ENCODE data around the gene CRHR2.
A peak's percentile ranks its signal among the peaks of the same experiment; 100 is the strongest.
"Not testable (repeated sequence)": the region's sequence is repeated elsewhere in the genome, so short reads cannot be mapped to it uniquely, and the experiment has no call there.

The CRHR2 gene

DNA sequence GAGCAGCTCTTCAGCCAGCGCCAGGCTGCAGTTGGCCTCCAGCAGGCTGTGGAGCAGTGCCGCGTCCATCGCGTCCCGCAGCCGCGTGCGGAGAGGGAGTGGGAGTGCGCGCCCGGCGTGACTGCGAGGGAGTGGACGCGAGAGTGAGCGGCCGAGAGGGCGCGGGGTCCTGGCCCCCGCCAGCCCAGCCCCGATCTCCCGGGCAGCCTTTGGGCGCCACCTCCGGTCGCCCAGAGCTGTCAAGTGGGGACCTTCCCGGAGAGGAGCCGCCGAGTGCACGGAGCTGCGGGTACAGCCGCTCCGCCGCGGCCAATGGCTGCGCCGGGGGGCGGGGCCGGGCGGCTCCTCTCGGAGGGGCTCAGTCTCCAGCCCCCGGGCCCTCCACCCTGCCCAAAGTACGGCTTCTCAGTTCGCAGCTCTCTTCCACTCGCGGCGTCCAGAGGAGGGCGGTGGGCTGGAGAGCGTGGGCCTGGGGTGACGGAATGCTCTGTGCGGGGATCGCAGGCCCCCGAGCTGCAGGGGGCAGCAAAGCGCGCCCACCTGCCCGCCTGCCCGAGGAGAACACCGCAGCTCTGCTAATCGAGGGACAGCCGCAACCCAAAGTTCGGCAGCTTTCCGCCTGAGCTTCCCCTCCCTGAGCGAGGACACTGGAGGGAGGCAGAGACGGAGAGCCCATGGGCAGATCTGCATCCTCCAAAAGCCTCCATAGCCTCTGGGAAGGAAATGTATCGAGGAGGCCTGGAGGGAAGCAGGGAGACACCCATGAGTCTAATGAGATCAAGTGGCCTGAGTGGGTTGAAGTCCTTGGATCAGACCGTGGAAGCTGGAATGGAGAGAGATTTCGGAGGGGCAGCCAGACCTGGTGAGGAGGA lies at the start of gene CRHR2:
Gene CRHR2 (minus strand): TSS at position 245 of the 872 bp plus-strand sequence. CDS start 176 bp downstream, at position 69.
- peak in 4 of 10 donors; percentile 36 to 89 (median 83) for DNase-seq
- intact Hi-C loops (cut with DNase I) = no loop called here

DNA sequence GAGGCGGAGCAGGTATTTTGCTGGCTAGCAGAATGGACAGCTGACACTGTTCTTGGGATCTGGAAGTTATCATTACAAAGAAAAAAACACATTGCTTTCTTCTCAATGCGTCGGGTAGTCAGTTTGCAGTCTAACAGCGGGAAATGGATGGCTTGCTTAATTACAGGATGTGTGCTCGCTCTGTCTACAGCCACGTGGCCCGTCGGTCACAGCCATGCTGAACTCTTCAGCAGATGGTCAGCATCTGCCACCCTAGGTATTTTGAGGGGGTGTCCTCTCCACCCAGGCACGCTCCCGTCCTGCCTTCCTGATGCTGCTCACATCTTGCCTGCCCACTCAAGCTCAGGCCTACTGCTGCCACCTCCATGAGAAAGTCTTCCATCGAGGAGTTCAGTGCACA lies 49.3 kb upstream of the CRHR2 start:
- DNase-seq = peak in 2 of 10 donors; percentile 55 to 76
- intact Hi-C loops (cut with DNase I) = no loop called here

DNA sequence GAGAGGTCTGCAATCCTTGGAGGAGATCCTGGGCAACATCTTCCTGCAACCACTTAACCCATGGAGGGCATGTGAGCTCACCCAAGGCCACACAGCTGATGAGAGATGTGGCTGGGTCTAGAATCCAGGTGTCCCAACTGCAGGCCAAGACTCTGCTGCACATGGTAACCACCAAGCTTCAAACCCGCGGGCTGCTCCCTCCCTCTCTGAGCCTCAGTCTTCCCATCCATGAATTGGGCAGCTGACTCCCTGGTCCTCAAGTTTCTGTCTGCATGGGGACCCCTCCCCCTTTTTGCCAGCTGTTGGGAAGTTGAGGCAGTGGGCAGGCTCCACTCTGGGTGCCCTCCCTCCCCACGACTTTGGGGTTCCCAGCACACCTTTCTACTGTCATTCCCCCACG lies 48.7 kb upstream of the CRHR2 start:
- intact Hi-C loops (cut with DNase I) = no loop called here

DNA sequence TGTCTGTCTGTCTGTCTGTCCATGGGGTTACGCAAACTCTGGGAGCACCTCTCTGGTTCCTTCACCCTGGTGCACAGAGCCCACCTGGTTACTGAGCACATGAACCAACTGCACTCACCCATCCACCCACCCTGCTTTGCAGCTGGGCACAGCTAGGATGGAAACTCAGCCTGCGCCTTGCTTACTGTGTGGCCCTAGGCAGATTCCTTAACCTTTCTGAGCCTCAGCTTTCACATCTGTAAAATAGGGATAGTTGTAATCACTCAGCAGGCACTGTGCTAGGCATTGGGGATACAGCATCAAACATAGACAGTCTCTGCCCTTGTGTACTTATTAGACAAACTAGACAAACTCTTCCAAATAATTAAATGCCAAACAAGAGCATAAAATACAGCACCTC lies 47.8 kb upstream of the CRHR2 start:
- DNase-seq = peak in 2 of 10 donors; percentile 38 to 58
- intact Hi-C loops (cut with DNase I) = no loop called here

More for the DNA sequence above, 48.7 kb upstream of the CRHR2 start:
- peak in 2 of 10 donors; percentile 22 to 59 for DNase-seq

DNA sequence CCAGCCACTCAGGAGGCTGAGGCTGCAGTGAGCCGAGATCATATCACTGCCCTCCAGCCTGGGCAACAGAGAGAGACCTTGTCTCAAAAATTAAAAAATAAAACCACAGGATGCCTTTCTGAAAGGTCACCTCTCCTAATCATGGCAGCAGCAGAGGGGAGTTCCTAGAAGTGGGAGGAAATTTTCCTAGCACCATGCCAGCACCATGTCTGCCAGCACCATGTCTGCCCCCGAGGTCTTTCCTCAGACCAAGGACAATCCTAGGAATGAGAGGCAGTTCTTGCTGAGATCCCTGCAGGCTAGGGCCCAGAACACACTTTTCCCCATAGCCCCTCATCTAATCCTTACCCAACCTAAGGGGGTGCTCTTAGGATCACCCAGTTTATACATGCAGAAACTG lies 47.4 kb upstream of the CRHR2 start:
- intact Hi-C loops (cut with DNase I) = no loop called here
- DNase-seq = peak in 2 of 10 donors; percentile 29 to 41

DNA sequence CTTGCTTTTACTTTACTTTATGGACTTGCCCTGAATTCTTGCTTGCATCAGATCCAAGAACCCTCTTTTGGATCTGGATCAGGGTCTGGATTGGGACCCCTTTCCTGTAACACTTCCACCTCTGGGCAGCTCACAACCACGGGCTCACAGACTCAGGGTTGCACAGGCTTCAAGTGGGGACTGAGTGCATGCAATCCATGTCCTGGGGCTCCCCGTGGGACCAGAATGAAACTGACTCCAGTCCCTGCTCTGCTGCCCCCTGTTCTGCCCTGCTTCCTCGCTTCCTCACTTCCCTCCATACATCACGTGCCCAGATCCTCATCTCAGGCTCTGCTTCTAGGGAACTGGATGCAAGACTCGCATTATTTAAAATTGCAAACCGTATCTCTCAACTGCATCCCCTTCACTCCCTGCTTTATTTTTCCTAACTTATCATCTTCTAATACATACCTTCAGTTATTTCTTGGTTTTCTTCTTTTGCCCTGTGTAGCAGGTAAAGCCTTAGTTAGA lies 46.4 kb upstream of the CRHR2 start:
- intact Hi-C loops (cut with DNase I) = no loop called here
- DNase-seq = peak in 2 of 10 donors; percentile 29 to 61

DNA sequence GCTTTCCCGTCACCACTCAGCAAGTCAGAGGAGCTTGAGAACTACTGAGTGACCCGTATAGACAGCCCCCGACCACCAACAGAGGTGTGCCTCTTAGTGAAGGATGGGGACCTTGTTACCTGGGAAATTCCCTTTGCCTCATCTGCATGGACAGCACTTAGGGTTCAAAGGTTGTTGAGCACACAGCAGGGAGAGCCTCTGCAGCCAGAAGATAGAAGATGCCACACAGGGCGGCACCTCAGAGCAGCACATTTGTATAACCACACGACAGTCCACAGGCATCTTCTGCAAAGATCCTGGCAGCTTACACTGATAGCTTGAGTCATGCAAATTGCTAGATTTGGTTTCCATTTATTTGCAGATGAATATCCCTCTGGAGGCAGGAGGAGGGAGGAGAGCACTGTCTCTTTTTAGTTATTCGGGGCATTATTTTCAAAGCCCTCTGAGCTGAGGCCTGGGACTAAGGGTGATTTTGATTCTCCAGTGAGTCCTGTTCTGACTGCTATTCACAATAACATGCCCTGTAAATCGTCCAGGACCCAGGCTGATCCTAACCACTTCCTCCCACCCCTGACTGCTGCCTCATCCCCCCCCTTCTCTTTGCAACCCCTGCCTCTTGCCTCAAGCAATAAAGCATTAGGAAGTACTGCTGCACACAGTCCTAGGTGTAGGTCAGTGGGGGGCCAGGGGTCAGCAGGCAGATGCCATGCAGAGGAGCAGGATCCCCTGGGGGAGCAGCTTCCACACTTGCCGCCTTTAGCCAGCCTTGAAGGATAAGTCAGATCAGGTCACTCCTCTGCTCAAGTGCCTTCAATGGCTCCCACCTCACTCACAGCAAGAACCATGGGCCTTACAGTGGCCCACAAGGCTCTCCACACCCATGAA lies 45.0 kb upstream of the CRHR2 start:
- DNase-seq = peak in 2 of 10 donors; percentile 33 to 58
- intact Hi-C loops (cut with DNase I) = no loop called here

DNA sequence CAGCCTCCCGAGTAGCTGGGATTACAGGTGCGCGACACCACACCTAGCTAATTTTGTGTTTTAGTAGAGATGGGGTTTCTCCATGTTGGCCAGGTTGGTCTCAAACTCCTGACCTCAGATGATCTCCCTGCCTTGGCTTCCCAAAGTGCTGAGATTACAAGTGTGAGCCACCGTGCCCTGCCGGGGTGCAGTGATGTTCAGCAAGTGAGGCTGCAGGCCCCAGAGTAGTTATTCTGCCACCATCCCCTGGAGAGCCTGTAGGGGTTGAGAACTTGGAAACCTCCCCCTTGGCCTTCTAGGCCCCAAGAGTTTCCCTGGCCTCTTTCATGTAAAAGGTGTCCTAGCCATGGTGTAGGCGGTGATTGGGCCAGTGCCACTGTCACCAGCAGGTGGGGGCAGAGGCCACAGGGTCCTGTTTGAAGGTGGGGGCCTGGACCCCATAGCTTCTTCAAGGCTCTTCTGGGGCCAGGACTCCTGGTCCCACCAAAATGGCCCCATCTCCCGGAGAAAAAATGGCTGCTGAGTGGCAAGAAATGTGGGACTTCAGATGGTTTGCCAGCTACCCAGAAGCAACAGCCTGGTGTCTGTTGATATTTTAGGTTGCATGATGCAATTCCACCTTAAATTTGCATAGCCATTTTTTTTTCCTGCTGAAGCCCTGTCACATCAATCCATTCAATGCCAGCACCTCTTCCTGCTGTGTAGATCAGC lies 44.2 kb upstream of the CRHR2 start:
- intact Hi-C loops (cut with DNase I) = no loop called here

DNA sequence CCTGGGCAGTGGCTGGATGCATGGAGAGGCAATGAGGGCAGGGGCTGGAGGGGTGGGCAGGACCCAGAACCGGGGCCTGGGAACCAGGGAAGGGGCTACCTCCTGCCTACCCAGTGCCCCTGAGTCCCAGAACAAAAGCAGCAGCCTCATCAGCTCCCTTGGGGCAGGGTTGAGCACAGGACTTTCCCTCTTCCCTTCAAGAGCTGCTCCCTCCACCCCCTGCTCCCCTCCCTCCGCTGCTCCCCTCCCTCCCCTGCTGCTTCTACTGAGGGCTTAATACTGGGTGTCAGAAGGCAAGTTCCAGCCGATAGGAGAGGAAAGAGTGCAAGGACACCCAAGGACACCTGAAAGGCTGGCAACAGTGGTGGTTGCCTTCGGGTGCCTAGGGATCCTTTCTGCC lies 41.5 kb upstream of the CRHR2 start:
- peak in 2 of 10 donors; percentile 20 to 36 for DNase-seq
- intact Hi-C loops (cut with DNase I) = no loop called here

More for the DNA sequence above, 44.2 kb upstream of the CRHR2 start:
- peak in 2 of 10 donors; percentile 52 to 78 for DNase-seq

DNA sequence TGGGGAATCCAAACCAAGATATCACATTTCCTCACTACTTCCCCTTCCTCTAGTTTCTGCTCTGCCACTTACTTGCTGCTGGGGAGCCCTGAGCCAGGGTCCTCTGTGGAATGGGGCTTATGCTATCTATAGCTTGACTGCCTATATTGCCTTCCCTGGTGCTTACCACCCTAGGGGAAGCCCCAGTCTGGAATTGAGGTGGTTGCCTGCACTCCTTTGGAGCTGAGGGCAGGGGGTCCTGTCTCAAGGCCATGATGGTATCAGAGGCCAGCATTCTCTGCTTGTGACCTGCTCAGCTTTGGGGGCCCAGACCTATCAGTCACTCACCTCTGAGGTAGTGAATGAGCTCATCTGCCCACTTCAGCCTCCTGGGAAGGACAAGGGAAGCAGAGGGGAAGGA lies 40.4 kb upstream of the CRHR2 start:
- peak in 2 of 10 donors; percentile 11 to 59 for DNase-seq
- intact Hi-C loops (cut with DNase I) = no loop called here

DNA sequence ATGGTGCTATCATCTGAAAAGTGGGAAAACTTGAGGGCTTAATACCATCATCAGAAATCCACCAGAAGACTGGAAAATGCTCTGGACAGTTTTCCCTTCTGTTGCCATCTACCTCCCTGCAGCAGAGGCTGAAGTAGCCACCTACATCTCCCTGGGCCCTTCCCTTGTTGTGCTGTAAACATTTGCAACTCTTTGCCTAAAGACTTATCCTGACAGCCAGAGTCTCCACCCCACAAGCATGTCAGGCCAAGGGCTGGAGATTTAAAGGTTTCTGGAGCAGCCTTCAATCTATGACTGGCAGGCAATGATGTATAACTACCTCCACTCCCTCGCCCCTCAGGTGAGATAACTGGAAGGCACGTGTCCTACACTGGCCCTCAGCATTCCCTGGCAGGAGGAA lies 39.9 kb upstream of the CRHR2 start:
- peak in 2 of 10 donors; percentile 6 to 28 for DNase-seq
- intact Hi-C loops (cut with DNase I) = no loop called here

DNA sequence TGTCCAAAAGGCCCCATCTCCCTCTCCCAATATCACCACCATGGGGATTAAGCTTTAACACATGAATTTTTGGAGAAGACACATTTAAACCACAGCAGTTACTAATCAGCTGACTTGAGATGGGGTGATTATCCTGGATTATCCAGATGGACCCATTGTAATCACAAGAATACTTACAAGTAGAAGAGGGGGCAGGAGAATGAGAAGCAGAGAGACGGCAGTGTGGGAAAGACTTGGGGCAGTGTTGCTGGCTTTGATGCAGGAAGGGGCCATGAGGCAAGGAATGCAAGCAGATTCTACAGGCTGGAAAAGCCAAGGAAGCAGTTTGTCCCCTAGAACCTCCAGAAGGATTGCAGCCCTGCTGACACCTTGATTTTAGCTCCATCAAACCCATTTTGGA lies 39.0 kb upstream of the CRHR2 start:
- DNase-seq = peak in 1 of 10 donors; percentile 18
- intact Hi-C loops (cut with DNase I) = no loop called here

DNA sequence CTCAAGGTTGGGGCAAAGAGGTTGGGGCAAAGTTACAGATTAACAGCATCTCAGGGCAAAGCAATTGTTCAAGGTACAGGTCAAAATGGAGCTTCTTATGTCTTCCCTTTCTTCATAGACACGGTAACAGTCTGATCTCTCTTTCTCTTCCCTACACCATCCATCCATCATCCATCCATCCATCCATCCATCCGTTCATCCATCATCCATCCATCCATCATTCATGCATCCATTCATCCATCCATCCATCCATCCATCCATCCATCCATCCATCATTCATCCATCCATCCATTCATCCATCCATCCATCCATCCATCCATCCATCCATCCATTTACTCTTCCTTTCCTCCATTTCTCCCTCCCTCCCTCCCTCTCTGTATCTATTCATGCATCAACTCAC lies 37.2 kb upstream of the CRHR2 start:
- intact Hi-C loops (cut with DNase I); DNase-seq: not testable (repeated sequence)

DNA sequence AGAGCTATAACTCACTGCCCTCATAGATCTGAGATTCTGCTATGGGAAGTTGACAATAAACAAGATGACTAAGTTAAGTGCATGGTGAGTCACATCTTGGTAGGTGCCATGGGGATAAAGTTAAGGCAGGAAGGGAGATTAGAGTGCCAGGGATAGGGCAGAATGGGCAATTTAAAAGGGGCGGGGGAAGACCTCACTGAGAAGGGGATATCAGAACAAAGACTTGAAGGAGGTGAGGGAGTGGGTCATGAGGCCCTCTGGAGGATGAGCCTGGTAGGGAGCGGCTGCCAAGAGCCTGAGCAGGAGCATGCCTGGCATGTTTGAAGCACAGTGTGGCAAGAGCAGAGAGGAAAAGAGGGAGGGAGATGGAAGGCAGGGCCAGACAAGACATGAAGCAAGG lies 34.9 kb upstream of the CRHR2 start:
- intact Hi-C loops (cut with DNase I) = no loop called here
- peak in 1 of 10 donors; percentile 23 for DNase-seq

DNA sequence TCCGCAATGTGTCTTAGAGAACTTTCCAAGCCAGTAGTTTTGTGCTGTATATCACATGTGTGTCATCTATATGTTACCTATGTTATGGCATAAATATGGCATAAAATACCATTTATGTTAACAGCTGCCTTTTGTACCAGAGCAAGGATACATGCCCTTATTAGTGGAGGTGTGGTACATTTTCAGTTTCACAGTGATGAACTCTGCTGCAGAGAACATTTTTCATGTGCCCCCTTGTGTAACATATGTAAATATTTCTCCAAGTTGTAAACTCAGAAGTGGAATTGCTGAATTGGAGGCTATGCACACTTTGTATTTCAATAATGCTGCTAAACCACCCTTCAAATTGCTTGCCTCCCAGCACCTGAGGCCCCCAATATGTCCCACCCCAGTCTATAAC lies 31.9 kb upstream of the CRHR2 start:
- no peak for DNase-seq
- intact Hi-C loops (cut with DNase I) = no loop called here

DNA sequence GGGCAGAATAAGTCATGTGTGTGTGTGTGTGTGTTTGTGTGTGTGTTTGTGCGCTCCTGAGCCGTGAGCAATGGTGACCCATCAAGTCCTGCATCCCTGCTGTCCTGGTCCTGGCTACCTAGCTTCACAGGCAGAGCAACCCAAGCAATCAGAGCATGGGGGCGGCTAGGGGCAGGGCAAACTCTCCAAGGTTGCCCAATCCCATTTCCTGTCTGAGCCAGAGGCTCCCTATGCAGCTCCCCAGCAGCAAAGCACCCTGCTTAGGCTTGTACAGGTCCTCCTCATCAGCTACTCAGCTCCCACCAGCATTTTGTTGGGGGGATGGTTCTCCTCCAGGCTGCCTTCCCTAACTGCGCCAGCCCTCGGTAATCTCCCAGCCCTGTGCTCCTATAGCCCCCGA lies 31.1 kb upstream of the CRHR2 start:
- DNase-seq = peak in 1 of 10 donors; percentile 23
- intact Hi-C loops (cut with DNase I) = no loop called here

DNA sequence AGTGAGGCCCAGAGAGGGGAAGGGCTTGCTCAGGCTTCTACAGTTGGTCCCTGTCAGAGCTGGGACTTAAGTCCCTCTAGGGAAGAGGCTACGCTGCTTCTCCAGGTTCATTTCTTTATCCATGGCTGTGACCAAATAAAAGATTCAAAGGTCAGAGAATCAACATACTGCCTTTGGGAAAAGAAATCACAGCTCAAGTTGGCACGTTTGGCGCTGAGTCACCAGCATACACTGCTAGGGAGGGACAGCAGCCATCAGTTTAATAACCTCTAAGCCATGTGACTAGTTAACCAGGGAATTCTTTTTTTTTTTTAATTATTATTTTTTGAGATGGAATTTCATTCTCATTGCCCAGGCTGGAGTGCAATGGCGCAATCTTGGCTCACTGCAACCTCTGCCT lies 28.4 kb upstream of the CRHR2 start:
- DNase-seq = peak in 2 of 10 donors; percentile 18 to 38
- intact Hi-C loops (cut with DNase I) = no loop called here

DNA sequence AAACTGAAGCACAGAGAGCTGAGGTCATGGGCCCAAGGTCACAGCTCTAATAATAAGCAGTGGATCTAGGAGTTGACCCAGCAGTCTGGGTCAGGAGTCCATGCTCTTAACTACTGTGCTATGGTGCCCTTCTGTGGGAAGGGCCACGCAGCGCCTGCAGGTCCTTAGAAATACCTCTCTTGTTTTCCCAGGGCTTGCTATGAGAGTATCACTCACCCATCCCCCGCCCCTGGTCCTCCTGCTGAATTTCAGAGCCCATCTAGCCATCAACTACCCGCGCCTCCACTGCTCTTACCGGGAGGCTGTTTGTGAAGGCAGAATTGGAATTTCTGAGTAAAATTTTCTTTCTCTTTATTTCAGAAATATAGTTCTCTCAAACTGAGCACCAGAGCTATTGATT lies 27.3 kb upstream of the CRHR2 start:
- DNase-seq = peak in 2 of 10 donors; percentile 40 to 55
- intact Hi-C loops (cut with DNase I) = no loop called here

DNA sequence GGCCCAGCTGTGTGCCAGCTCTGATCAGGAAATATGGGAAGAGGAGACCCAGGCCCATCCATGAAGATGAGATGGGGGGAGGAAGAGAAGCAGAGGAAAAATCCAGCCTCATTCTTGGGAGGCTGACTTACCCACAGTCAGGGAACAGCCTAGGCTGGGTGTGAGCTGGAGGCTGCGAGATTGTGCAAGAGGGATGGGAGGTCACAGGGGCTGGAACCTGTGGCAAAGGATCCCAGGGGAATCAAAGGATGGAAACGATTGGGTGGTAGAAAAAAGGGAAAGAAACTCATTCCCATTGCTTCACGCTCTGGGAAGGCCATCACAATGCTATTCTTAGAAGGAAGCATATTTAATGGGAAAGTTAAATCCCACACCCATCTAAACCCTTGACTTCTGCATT lies 26.7 kb upstream of the CRHR2 start:
- peak in 2 of 10 donors; percentile 11 to 27 for DNase-seq
- intact Hi-C loops (cut with DNase I) = no loop called here

DNA sequence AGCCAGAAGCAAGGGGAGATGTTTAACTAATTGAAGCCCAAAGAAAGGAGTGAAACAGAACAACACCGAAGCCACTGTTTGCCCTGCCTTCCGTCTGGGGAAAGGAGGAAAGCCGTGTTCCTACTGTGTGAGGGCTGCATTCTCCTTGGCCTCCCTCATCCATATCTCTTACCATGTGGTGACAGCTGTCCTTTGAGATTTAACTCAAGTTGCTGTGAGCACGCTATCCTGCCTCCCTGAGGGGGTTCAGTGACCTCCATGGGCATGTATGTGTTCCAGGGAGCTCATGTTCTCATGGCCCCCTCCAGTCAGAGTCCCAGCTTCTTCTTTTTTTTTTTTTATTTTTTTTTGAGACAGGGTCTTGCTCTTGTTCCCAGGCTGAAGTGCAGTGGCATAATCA lies 26.2 kb upstream of the CRHR2 start:
- DNase-seq = peak in 2 of 10 donors; percentile 25 to 34
- intact Hi-C loops (cut with DNase I) = no loop called here
